ENCODE measurements around the gene FMN1.

Gene FMN1

GRCh38 chr15:32908872-32909271, 285.6 kb downstream of the FMN1 start:
- no peak for DNase-seq

DNA sequence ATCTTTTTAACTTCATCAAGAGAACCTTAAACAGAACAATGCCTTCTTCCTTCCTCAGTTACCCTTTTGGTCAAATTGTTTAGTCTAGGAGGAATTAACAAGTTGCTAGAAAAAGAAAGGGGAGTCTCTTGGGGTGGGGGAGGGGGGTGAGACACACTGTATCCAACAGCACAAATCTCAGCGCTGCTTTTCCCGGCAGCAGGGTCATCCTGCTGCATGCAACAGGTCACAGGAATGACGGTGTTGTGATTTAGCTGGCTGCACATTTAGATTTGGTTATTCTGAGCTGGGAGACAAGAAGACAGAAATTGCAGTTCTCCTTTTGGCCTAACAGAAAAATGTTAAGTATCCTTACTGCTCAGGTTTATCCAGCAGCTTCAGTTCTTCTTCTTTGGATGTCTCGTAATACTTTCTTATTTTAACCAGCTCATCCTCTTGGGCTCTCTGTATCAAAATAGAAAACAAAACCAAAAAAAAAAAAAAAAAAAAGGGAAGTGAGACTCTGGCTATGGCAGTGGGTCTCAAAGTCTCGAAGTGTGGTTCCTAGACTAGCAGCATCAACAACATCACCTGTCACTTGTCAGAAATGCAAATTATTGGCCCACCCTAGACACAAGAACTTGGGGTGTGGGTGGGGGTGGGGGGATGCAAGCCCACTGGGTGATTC, 286.2 kb downstream of the FMN1 start:
- no peak for DNase-seq

GRCh38 chr15:32905481-32905880, 289.0 kb downstream of the FMN1 start:
- DNase-seq, result no peak

GRCh38 chr15:32904448-32904847, 290.1 kb downstream of the FMN1 start:
- no peak for DNase-seq

GRCh38 chr15:32903591-32904290, 290.8 kb downstream of the FMN1 start:
- no peak for DNase-seq

DNA sequence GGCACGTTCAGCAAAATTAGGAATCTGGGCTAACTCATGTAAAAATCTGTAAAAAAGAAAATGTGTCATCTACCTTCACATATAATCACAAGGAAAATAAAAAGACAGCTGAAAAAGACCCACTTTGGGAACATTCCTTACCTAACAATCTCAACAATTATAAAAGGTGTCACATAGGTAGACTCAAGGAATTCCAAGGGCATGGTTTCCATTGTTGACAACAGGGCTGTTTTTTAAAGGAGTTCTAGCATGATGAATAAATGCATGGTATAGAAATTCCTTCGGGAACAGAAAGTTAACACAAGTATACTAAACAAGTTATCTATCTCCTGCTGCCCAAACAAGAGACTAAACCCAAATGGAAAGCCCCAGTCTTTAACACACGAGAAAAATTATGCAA, 292.5 kb downstream of the FMN1 start:
- no peak for DNase-seq

DNA sequence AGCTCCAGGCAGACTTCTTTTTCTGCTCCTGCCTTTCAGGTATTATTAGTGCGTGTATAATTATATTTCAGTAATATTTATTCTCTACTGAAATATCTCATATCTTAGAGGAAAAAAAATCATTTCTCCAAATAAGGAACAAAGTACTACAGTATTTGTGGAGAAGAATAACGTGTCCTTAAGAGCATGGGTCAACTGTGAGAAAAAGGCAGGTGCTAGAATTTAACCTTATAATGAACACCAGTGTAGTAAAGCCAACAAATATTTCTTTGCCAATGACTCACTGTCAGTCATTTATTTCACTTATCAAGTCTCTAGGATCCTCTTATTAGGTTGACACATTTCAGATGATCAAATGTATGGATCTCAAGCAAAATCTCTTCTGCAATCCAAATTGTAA, 293.3 kb downstream of the FMN1 start:
- no peak for DNase-seq

- no peak for DNase-seq
Observed at GRCh38 chr15:32899126-32899596, 295.4 kb downstream of the FMN1 start.

DNA sequence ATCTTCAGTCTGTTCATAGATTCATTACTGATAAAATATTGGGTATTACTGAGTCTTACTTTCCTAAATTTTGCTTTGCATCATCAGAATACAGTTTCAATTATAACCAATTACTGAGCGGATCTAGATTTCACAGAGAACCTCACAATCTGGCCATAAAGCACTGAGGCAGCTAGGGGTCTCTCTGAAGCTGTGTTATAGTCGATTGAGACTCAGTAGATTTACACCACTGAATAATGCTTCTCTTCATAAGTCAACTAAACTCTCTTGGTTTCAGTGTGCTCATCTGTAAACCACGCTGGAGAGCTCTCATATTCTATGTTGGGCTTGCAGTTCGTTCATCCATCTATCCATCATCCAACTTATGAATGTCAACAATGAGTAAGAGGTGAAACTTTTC, 296.1 kb downstream of the FMN1 start:
- no peak for DNase-seq

DNA sequence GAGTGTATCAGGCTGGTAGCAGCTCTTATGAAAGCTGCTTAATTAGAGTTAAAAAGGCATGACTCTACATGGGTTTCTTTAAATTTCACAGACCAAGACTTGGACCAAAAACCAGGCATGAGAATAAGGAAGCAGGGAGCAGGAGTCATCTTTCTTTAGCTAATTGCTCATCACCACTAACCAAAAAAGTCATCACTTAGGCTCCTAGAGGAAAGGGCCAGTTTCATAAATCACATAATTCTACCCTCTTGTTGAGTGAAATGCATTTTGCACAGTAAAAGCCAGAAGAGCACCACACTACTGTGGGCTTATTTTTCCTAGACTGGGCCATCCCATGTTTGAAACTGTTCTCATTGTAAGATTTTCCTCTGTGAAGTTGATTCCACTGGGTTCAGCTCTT, 301.1 kb downstream of the FMN1 start:
- no peak for DNase-seq

GRCh38 chr15:32889214-32889613, 305.3 kb downstream of the FMN1 start:
- DNase-seq, result no peak

GRCh38 chr15:32888221-32888761, 306.2 kb downstream of the FMN1 start:
- no peak for DNase-seq

GRCh38 chr15:32887090-32887489, 307.4 kb downstream of the FMN1 start:
- no peak for DNase-seq

- no peak for DNase-seq
Observed at GRCh38 chr15:32886459-32886858, 308.1 kb downstream of the FMN1 start.

DNA sequence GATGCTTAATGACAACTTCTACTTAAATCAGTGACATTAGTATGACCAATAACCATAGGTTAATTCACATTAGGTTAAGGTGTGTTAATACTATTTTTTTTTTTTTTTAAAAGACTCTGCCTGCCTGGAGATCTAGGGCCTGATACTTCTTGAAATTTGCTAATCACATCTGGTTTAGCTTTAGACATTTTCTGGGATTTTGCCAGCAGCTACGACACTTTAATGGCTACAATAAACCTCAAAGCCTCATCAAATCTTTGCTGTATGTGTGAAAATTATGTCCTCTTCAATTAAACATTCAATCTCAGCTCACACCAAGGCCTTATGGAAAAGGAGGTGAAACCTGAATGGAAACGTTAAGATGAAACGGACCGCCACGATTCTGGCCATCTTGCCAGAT, 308.8 kb downstream of the FMN1 start:
- DNase-seq, result no peak

DNA sequence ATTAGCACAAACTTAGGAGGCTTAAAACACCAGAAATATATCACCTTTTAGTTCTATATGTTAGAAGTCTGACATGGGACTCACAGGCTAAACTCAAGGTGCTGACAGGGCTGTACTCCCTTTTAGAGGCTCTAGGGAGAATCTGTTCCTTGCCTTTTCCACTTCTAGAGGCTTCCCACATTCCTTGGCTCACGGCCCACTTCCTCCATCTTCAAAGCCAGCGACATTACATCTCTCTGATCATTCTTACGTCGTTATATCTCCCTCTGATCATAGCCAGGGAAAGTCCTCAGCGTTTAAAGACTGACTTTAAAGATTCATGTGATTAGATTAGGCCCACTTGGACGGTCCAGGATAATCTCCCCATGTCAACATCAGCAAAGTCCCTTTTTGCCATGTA, 310.4 kb downstream of the FMN1 start:
- no peak for DNase-seq

DNA sequence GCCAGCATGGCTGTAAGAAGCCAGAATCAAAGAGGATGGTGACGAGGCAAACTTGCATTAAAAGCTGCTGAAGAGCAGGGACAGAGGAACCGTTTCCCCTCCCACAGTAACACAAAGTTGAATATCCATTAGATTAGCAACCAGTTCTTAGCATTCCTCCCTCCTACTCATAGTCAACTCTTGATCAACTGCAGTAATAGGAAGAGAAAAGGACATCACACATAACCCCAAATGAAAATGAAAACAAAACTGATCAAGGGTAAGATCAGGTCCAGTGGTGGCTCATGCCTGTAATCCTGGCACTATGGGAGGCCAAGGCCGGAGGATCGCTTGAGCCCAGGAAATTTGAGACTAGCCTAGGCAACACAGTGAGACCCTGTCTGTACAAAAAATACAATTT, 311.6 kb downstream of the FMN1 start:
- no peak for DNase-seq

DNA sequence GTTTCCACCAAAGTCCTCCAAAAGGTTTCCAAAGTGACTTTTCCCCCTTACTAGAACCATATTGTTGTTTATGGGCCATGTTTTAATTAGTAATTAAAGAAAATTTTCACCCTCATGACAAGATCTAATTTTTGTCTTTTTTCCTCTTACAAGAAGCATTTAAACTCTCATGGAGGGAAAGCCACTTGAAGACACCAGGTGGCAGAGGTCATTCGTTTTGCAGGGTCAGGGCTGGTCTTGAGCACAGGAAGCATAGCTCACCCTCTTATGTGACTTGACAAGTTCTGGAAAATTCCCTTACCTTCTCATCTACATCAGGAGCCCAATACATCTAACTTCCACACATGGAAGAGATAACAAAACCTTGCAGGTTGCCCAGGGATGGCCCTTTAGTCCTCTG, 313.0 kb downstream of the FMN1 start:
- DNase-seq, result no peak

DNA sequence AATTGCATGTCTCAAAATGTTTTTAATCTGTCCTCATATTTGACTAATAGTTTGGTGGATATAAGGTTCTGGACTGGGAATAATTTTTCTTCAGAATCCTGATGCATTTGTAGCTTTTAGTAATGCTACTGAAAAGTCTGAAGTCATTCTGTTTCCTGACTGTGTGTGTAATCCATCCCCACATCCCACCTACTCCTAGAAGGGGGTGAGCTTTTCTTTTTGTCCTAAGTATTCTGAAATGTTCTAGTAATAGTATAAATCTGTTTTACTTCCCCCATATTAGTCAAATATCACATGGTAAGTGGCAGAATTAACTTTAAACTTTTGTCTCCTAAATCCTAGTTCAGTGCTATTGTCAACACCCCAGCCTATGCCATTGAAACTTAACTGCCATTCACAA, 313.9 kb downstream of the FMN1 start:
- DNase-seq, result no peak

GRCh38 chr15:32879980-32880379, 314.5 kb downstream of the FMN1 start:
- no peak for DNase-seq

GRCh38 chr15:32878869-32879805, 315.4 kb downstream of the FMN1 start:
- no peak for DNase-seq

DNA sequence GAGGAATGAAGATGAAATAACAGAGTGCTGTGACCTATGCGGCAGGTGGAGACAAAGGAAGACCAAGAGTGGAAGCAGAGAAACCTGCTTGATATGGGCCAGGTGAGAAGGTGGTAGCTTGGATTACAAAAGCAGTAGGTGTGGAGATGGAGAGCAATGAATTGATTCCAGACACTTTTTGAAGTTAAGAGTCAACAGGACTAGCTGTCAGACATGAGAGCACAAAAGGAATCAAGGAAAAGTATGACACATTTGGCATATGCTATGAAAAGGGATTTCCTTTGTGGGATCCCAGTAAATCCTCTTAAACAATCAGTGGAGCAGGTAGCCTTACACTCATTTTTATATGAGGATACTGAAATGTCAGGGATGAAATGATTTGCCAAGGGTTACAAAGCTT, 316.2 kb downstream of the FMN1 start:
- DNase-seq, result no peak

DNA sequence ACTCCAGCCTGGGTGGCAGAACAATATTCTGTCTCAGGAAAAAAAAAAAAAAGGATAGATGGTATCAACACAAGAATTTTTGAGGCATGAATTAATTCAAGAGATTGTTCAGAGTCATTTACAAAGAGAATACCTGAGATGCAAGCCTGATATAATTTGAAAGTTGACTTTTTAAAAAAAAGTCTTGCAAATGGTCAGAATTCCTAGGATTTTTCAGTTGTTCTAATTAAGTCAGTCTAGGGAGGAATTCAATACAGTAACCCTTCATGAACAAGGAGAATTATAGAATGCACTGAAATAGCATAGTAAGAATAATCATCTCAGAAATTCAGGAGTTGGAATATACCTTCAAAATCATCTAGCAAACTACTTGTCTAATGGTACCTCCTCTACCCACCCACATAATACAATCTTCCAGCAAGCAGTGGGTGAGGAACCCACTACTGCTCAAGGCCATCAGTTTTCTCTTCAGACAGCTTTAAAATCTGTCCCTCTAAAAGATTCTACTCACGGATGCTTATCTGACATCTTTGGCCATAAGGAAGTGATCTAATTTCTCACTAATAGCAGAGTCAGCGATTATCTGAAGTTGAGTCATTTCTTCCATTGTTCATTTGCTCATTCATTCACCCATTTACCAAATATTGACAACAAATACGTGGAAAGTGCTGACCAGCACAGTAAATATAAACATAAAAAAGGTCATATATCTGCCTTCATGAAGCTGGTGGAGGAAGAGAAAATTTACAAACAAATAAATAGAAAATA, 317.1 kb downstream of the FMN1 start:
- no peak for DNase-seq

All from activated CD4-positive, CD25-positive, alpha-beta regulatory T cell (primary cell).